ENCODE results near the gene ANKRD44. TPM values are rescaled to one million over a fixed set of nuclear protein-coding genes. Genes with fewer than 3 reads are reported as not detected.

ANKRD44 gene
- total RNA-seq = 0.64 and 1.9 TPM in 2 replicates

GRCh38 chr2:197310271-197310985 is at the start of gene ANKRD44:
Gene ANKRD44 (minus strand): TSS chr2:197310780. CDS start chr2:197310604, 176 bp downstream.

Other genes with a start within 250 kb of the ANKRD44 start
- gene SF3B1, start 124.2 kb upstream of the ANKRD44 start, total RNA-seq = 105 and 110 TPM in 2 replicates
- gene COQ10B, start 142.8 kb upstream of the ANKRD44 start, total RNA-seq = 28.1 and 30.6 TPM in 2 replicates
- 257 and 406 TPM in 2 replicates for gene HSPD1, start 189.1 kb upstream of the ANKRD44 start, total RNA-seq
- gene HSPE1, start 189.6 kb upstream of the ANKRD44 start, total RNA-seq = 90.8 and 117 TPM in 2 replicates
- 23.9 and 28.4 TPM in 2 replicates for gene MOB4, start 205.3 kb upstream of the ANKRD44 start, total RNA-seq

Data from tracheal epithelial cell (primary cell).